Transverse colon (tissue), 4 donors: ENCODE results near the gene DUSP2.

Experiments used
- EP300 ChIP-seq: sonication (generic); formaldehyde crosslinking; IDR thresholded peaks from one replicate; pipeline ENCODE4 v1.6.1; 2017; ENCODE audit warnings: antibody characterized with exemption, low read depth
- POLR2AphosphoS5 ChIP-seq, 3 donors: sonication (generic); formaldehyde crosslinking; IDR thresholded peaks; one replicate each; pipeline ENCODE4 v1.6.1; 2016; ENCODE audit warnings: antibody characterized with exemption in 3 of 3
- TF ChIP-seq, protein P1 (sequence below), 5 experiments: fragments of 200-600 bp in 3 of 5; fragments of 450-650 bp in 2 of 5; sonication (generic) in 3 of 5; IDR thresholded peaks; 1 replicate in 2 of 5; 2 replicates in 3 of 5; pipeline ENCODE4 v1.5.1; 2016 to 2017; ENCODE audit warnings: antibody characterized with exemption in 5 of 5, inconsistent platforms in 3 of 5, mild to moderate bottlenecking in 2 of 5, moderate library complexity in 1 of 5

DNA sequence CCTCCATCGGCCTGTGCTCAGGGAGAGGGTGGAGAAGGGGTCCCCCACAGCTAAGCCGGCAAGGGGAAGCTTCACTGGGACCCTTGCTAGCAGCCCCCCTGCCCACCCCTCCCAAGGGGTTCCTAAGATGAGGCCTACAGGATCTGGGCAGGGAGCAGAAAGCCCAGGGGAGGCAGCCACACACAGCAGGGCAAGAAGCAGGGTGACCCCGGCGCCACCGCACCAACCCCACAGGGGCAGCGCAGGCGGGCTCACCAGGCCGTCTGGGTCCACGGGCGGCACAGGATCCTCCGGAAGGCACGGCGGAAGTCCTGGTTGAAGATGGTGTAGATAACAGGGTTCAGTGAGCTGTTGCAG lies 30.7 kb downstream of the DUSP2 start:
- TF ChIP-seq, protein P1, sequence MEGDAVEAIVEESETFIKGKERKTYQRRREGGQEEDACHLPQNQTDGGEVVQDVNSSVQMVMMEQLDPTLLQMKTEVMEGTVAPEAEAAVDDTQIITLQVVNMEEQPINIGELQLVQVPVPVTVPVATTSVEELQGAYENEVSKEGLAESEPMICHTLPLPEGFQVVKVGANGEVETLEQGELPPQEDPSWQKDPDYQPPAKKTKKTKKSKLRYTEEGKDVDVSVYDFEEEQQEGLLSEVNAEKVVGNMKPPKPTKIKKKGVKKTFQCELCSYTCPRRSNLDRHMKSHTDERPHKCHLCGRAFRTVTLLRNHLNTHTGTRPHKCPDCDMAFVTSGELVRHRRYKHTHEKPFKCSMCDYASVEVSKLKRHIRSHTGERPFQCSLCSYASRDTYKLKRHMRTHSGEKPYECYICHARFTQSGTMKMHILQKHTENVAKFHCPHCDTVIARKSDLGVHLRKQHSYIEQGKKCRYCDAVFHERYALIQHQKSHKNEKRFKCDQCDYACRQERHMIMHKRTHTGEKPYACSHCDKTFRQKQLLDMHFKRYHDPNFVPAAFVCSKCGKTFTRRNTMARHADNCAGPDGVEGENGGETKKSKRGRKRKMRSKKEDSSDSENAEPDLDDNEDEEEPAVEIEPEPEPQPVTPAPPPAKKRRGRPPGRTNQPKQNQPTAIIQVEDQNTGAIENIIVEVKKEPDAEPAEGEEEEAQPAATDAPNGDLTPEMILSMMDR (IDR thresholded peaks at IDR 0.05): no peak
- no peak for TF ChIP-seq EP300
- TF ChIP-seq POLR2AphosphoS5 (IDR thresholded peaks at IDR 0.05): no peak
